Endothelial cell of umbilical vein (primary cell): ENCODE results near the gene TMEM131. TPM values are rescaled to one million over a fixed set of nuclear protein-coding genes. Genes with fewer than 3 reads are reported as not detected.

ENCODE experiments used
- BruUV-seq: library from RNA; stranded (reverse); fragments of 400-500 nt; replicated peaks from 2 replicates; lab custom pipeline; 2021; lab: Mats Ljungman, UMichigan
- CTCF ChIA-PET: fragments of 300-600, 350-600 bp; sonication (Branson Sonifier 250); formaldehyde crosslinking; loops from one replicate; lab custom pipeline; 2021; ENCODE audit warnings: antibody characterized with exemption, inconsistent platforms; lab: Charles Lee
- POLR2A ChIA-PET: fragments of 300-600, 350-600 bp; sonication (Branson Sonifier 250); formaldehyde crosslinking; loops from one replicate; lab custom pipeline; 2021; ENCODE audit warnings: antibody characterized with exemption, inconsistent platforms; lab: Charles Lee
- DNase-seq: peaks from one replicate; pipeline ENCODE4 v3.0.0-alpha.2; 2011; ENCODE audit warnings: low read depth, low spot score
- FAIRE-seq: peaks from 2 replicates; lab custom pipeline; 2011; peaks lifted over from hg19 to GRCh38; lab: Jason Lieb, UNC
- H2AFZ ChIP-seq: 2 replicates; pipeline ENCODE4 v1.6.0; 2012; ENCODE audit warnings: low read depth, low read length, control low read depth, inconsistent platforms
- H3K27ac ChIP-seq: 2 replicates; pipeline ENCODE4 v1.5.1; 2011; ENCODE audit warnings: low read depth, mild to moderate bottlenecking, control low read depth, low read length, moderate library complexity; ENCODE audit not compliant: insufficient read depth
- H3K27me3 ChIP-seq, 2 experiments: 2 replicates each; pipeline versions ENCODE4 v1.6.0 to v1.6.1; 2011; ENCODE audit warnings: low read length in 2 of 2, mixed read lengths in 1 of 2; ENCODE audit not compliant: control insufficient read depth in 2 of 2, insufficient read depth in 2 of 2
- H3K36me3 ChIP-seq, 2 experiments: 2 replicates in 1 of 2; 3 replicates in 1 of 2; pipeline ENCODE4 v1.5.1; 2011; ENCODE audit warnings: low read length in 2 of 2, mild to moderate bottlenecking in 1 of 2, moderate library complexity in 1 of 2; ENCODE audit not compliant: control insufficient read depth in 2 of 2, insufficient read depth in 2 of 2; ENCODE audit errors: extremely low read depth in 1 of 2
- H3K4me1 ChIP-seq: 3 replicates; pipeline ENCODE4 v1.5.1; 2011; ENCODE audit warnings: mild to moderate bottlenecking, low read length; ENCODE audit not compliant: control insufficient read depth, insufficient read depth; ENCODE audit errors: extremely low read depth
- H3K4me2 ChIP-seq: 2 replicates; pipeline ENCODE4 v1.6.1; 2011; ENCODE audit warnings: low read length, control low read depth, mixed read lengths; ENCODE audit not compliant: insufficient read depth
- H3K4me3 ChIP-seq, 3 experiments: fragments of 200-600 bp in 1 of 3; sonication (generic), shearing (Covaris generic) in 1 of 3; replicated peaks in 1 of 3; 2 replicates each; pipeline ENCODE4 v1.5.1; 2011 to 2016; ENCODE audit warnings: control low read depth in 3 of 3, low read length in 3 of 3, mild to moderate bottlenecking in 2 of 3, inconsistent platforms in 1 of 3, low read depth in 1 of 3, moderate library complexity in 1 of 3; ENCODE audit not compliant: insufficient read depth in 1 of 3
- H3K79me2 ChIP-seq: 2 replicates; pipeline ENCODE4 v1.6.0; 2012; ENCODE audit warnings: low read length, inconsistent platforms; ENCODE audit not compliant: control insufficient read depth, insufficient read depth
- H3K9ac ChIP-seq: replicated peaks from 2 replicates; pipeline ENCODE3; 2011; ENCODE audit warnings: low read length, control low read depth; ENCODE audit not compliant: insufficient read depth; ENCODE audit errors: extremely low read depth
- H3K9me1 ChIP-seq: replicated peaks from 3 replicates; pipeline ENCODE4 v1.6.0; 2011; ENCODE audit warnings: mild to moderate bottlenecking, low read length; ENCODE audit not compliant: control insufficient read depth, insufficient read depth; ENCODE audit errors: extremely low read depth
- H3K9me3 ChIP-seq: replicated peaks from 2 replicates; pipeline ENCODE4 v1.5.1; 2012; ENCODE audit warnings: low read length, inconsistent platforms; ENCODE audit not compliant: control insufficient read depth, insufficient read depth
- H4K20me1 ChIP-seq: replicated peaks from 2 replicates; pipeline ENCODE3; 2011; ENCODE audit warnings: mild to moderate bottlenecking, low read length; ENCODE audit not compliant: control insufficient read depth, insufficient read depth; ENCODE audit errors: extremely low read depth
- CTCF ChIP-seq, 2 donors: IDR thresholded peaks; 1 replicate in 1 of 2; 2 replicates in 1 of 2; pipeline ENCODE4 v1.5.1; 2011; ENCODE audit warnings: low read length in 2 of 2, mild to moderate bottlenecking in 2 of 2, moderate library complexity in 2 of 2, control low read depth in 1 of 2, inconsistent platforms in 1 of 2, low read depth in 1 of 2; ENCODE audit not compliant: insufficient read depth in 1 of 2; ENCODE audit errors: extremely low read depth in 1 of 2
- EZH2 ChIP-seq: IDR thresholded peaks from 2 replicates; pipeline ENCODE4 v1.6.1; 2012; ENCODE audit warnings: borderline replicate concordance, low read depth, mild to moderate bottlenecking, moderate library complexity, low read length, inconsistent platforms; ENCODE audit not compliant: severe bottlenecking
- GATA2 ChIP-seq: IDR thresholded peaks from 2 replicates; pipeline ENCODE4 v1.7.0; 2011; ENCODE audit warnings: low read depth, mild to moderate bottlenecking, moderate library complexity, mixed read lengths, low read length; ENCODE audit not compliant: insufficient read length, insufficient read depth
- MAX ChIP-seq: IDR thresholded peaks from 2 replicates; pipeline ENCODE4 v1.6.1; 2011; ENCODE audit not compliant: insufficient read depth, insufficient read length
- MYC ChIP-seq: IDR thresholded peaks from one replicate; pipeline ENCODE4 v1.6.1; 2011; ENCODE audit warnings: mild to moderate bottlenecking, low read depth, low read length
- POLR2AphosphoS5 ChIP-seq: IDR thresholded peaks from 2 replicates; pipeline ENCODE4 v1.6.1; 2012; ENCODE audit warnings: low read depth, mild to moderate bottlenecking, control low read depth, low read length, moderate library complexity; ENCODE audit not compliant: insufficient read depth
- dilution Hi-C: fragments of 300-500 bp; cut with MboI; formaldehyde crosslinking; loops from one replicate; pipeline ENCODE4 v1.15.0; 2019; ENCODE audit warnings: low sequenced_read_pairs; ENCODE audit not compliant: extremely low pct_ligation_motif_present
- intact Hi-C: fragments of 100-400 bp; cut with micrococcal nuclease; formaldehyde crosslinking; loops from one replicate; pipeline ENCODE4 v1.10.0; 2022
- polyA plus RNA-seq, 4 experiments: library from polyadenylated mRNA; depleted of rRNA in 3 of 4; stranded (reverse) in 3 of 4; unstranded in 1 of 4; fragments of >200 nt; gene quantifications; 2 replicates each; pipeline versions ENCODE4 v1.2.1 to v1.2.3, GENCODE V29; 2011 to 2012; ENCODE audit warnings: missing spikeins in 1 of 4
- total RNA-seq: library from RNA; stranded (reverse); gene quantifications from 2 replicates; pipeline ENCODE4 v1.2.3, GENCODE V29; 2021

Gene TMEM131
- total and polyA plus RNA-seq, 2 donors (not counting 3 experiments of a cell fraction or from before 2014, with no cell fraction given): 12.2 to 28.6 TPM

GRCh38 chr2:97945791-97946190 is 50.0 kb downstream of the TMEM131 start:
- Histone ChIP-seq H3K79me2 (peaks cover 16% of the 10 kb centered on the region), H3K27ac (no peak overlapping the region), H3K27me3 (no peaks in the 10 kb centered on the region), H3K9me3 (no peaks in the 10 kb centered on the region), H4K20me1 (peaks cover 2% of the 10 kb centered on the region), H3K36me3 (no peaks in the 10 kb centered on the region), H3K4me2 (no peak overlapping the region), H3K9me1 (no peaks in the 10 kb centered on the region), H3K4me3 (no peak overlapping the region), H2AFZ (no peak overlapping the region), H3K4me1 (no peaks in the 10 kb centered on the region), H3K9ac (no peak overlapping the region)
- CTCF ChIA-PET: no interaction called here
- BruUV-seq: no TSS peak
- FAIRE-seq (no peak), DNase-seq (no peak)
- intact Hi-C loops: no loop called here
- TF ChIP-seq MAX (no peak), MYC (no peak), POLR2AphosphoS5 (no peak), CTCF (IDR thresholded peaks at IDR 0.05; ENCODE audit: extremely low read depth in 1 of 2, insufficient read depth in 1 of 2, low read depth in 1 of 2, low read length in 2 of 2) (no peak), EZH2 (no peak), GATA2 (no peak)
- dilution Hi-C loops: no loop called here
- POLR2A ChIA-PET: no interaction called here
